Measurements from ENCODE around the gene CCDC85C. TPM values are rescaled to one million over a fixed set of nuclear protein-coding genes. Genes with fewer than 3 reads are reported as not detected.

The CCDC85C gene
- polyA plus RNA-seq, 3 donors, result 23.7 to 27.9 (median 25.4) TPM

DNA sequence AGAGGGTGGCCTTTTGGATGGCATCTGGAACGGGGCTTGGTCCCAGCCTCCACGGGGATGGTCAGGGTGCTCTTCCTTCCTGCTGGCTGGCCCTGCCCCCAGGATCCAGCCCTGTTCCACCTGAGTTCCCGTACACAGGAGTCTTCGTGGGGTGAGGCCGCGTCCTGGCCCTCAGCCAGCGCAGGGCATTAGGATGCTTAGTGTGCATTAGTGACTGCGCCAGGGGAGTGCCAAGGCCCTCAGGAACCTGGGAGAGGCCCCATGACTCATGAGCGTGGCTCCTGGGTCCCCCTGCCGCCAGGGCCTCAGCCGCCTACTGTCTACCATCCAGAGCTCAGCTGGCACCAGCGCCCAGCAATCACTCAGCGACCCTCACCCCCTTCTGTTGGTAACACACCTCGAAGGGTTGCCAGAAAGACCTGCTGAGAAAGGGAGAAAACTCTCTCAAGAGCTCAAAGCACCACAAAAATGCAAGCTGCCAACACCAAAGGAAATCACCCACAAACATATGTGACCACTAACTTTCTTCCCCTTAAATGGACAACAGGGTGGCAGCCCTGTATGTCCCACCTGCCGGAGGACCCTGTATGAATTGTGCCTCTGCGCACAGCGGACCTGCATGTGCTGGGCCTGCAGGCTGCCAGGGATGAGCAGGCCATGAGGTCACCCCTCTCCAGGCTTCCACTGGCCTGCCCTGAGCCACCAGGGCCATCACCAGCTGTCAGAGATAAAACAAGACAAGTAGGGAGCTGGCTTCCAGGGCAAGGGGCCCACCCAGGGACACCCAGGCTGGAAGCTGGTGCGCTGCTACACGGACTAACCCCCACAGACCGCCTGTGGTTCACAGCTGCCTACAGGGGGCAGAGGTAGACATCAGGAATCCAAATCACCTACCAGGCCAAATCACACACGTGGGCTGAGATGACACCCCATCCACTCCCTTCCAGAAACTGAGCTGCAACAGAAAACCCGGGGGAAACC is 28.7 kb downstream of the CCDC85C start:
- no peak for DNase-seq (ENCODE audit: low read depth in 3 of 3, low spot score in 2 of 3)

DNA sequence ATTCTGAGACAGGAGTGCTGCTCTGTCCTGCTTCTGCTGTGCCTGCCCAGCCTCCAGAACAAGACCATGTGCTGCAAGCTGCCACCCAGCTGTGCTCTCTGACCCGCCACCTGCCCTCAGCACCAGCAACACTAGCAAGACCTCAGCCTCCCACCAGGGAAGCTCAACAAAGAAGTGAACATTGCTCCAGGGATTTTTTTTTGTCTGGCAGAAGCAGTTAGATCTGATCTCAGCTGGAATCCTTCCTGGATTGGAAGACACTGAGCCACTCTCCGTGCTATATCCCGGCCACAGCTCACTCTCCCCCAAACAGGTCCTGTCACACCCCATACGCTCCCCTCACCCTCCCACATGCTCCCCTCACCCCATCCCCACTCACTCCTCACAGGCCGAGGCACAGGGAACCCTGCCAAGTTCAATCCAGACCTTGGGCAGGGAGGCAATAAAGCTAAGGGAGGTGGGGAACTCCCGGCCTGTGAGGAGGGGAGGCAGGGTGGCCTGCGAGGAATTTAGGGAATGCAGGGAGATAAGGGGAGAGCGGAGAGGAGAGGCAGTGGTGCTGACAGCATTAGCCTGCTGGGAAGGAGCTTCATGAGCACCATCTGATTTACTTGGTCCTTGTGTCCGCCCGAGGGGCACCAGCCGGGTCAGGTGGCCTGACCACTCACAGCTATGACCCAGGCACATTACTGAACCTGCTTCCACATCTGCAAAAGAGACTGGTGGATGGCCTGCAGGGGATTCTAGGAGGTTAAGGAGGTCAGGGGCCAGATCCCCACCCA is 29.7 kb downstream of the CCDC85C start:
- DNase-seq (ENCODE audit: low read depth in 3 of 3, low spot score in 2 of 3), result no peak

DNA sequence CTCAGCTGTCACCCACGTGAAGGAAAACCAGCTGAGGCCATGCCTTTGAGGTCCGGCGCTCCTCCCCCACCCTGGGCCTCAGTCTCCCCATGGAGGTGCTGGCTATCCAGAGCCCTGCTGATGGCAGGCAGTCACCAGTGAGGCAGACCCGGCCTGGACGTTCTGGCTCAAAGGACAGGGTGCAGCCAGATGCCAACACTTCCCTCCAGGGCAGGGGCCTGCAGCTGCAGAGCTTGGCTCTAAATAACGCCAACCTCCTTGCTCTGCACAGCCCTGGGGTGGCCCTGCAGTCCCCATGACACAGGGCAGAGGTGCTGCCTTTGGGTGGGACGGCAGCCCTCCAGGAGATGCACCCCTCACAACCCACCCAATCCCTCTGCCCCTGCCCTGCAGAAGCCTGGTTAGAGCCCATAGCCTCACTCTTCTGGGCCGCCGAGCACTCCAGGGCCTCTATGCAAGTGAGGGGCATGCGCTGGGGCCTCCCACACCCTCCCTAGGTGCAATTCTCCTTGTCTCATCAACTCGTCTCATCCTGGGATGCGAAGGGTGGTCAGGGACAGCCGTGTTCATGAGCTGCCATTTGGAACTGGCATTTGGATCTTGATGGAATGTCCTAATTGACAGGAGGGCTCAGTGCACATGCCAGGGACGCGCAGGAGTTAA is 30.4 kb downstream of the CCDC85C start:
- no peak for DNase-seq (ENCODE audit: low read depth in 3 of 3, low spot score in 2 of 3)

DNA sequence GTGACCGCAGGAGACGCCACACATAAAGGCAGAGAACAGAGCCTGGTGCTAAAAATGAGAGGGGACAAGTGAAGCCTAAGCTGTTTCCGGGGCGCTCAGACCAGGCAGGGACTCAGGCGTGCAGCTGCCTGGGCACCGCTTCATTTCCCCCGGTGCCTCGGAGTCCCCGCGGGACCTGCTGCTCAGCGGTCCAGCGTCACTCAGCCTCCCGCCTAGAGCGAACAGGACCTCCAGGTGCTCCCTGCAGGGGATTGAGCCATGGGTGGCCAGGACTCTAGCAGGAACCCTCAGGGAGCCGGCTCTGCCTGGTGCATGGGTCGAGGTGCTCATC is 31.0 kb downstream of the CCDC85C start:
- no peak for DNase-seq (ENCODE audit: low read depth in 3 of 3, low spot score in 2 of 3)

DNA sequence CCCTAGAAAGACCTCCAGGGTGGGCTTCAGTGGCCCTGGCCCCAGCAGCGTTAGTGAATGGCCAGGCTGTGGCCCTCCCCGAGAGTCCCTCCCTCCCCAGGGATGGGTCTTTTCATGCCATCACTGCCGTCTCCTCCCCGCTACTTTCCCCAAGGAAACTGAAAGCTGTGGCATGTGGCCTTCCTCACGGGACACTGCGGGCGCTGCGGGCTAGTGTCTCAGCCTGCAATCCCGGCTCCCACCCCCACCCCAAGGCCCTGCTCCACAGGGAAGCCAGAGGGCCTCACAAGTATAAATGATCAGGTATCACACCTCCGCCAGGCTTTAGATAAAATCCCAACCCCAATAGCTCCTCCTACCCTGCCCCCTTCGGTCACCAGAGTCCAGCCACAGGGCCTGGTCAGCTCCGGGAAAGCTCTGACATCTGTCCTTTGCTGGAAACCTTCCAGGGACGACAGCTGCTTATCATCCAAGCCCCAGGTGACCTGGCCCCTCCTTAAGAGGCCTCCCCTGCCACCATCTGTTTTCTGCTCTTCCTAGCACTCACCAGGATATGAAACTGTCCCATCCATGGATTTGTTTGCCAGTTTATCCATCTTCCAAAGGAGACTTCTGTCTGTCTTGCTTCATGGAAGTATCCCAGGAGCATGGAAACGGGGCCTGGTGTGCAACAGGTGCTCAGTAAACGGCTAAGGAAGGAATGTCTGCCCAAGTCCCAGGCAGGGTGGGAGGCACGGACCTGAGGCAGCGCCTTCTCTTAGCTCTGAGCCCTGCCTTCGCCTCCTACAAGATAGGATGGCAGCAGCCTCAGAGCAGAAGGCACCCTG is 31.6 kb downstream of the CCDC85C start:
- no peak for DNase-seq (ENCODE audit: low read depth in 3 of 3, low spot score in 2 of 3)

DNA sequence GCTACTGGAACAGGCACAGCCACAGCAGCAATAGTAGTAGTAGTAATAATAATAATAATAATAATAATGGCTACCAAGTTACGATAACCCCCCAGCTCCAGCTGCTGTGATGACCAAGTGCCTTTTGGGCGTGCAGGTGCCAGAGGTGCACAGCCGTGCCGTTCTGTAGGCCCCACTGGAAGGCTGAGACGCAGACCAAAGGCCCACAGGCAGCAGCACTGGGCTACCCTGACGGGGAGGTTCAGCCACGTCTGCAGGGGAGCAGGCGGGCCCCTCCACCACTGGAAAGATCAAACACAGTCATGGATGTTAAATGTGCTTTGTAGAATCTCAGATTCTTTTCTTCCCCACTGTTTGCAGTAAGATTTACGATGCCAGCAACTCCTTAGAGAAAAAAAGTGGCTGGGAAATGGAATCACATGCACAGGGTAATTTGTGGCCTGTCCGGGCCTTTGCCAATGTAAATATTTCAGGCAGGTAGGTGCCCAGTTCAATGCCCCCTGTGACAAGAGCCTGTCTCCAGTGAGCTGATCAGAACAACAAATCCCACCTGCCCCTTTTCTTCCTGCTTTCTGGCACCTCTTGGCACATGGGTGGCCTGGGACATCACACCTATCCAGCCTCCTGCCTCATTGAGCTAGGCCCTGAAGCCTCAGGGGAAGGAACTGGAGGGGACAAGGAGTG is 32.6 kb downstream of the CCDC85C start:
- peak in 1 of 3 donors; percentile 76 for DNase-seq (ENCODE audit: low read depth in 3 of 3, low spot score in 2 of 3)

DNA sequence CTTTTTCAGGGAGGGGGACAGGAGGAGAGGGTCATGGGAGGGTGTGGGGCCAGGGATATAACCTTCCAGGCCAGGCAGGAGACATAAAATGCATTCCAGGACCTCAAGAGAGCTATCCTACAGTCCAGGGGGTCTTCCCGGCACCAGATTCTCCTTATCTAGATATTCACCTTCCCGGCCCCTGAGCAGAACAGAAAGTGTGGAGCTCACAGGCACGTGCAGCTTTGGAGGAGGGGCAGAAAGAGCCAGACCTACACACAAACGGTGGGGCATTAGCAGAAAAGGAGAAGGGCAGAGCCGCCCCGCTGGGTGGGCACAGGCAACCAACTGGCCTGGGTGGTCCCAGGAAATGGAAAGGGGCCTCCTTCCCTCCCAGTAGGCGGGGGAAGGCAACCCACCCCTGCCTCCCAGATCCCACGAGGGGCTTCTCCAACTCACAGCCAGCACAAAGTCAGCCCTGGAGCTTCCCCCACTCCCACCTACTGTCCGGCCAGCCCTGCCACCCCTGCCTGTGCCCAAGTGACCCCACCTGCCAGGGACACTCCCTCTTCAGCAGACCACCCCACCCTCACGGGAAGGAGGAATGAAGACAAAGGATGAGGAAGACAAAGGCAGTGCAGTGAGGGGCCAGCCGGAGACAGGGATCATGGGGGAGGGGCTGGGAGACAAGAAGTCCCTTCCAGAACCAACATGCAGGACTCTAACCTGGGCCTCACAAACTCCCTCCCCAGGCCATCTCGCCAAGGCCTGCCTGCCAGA is 33.3 kb downstream of the CCDC85C start:
- DNase-seq (ENCODE audit: low read depth in 3 of 3, low spot score in 2 of 3), result no peak

DNA sequence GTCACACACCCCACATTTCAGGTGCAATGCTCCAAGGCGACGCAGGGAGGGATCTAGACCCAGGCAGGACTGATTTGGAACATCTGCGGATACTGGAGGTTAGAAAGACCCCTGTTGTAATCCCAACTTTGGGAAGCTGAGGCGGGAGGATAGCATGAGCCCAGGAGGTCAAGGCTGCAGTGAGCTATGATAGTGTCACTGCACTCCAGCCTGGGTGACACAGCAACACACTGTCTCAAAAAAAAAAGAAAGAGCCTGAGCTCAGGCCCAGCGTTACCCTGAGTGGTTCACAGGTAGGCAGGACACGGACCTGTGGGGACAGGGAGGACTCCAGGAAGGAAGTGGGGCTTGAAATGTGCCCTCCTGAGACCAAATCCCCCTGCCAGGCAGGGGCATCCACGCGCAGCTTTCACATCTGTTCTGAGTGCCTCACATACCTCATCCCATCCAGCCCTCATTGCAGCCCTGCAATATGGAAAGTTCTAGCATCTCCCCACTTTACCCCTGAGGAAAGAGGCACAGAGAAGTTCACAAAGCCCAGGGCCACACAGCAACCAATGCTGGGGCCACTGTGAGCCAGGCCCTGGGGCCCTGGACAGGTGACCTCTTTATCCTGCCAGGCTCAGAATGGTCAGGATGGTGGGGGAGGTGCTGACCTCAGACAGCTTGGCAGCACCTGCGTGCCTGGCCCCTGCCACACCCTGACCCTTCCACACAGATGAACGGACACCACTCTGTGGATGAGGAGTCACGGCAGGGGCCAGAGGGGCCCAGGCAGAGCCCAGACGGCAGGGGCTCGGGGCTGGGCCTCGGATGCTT is 34.1 kb downstream of the CCDC85C start:
- no peak for DNase-seq (ENCODE audit: low read depth in 3 of 3, low spot score in 2 of 3)

DNA sequence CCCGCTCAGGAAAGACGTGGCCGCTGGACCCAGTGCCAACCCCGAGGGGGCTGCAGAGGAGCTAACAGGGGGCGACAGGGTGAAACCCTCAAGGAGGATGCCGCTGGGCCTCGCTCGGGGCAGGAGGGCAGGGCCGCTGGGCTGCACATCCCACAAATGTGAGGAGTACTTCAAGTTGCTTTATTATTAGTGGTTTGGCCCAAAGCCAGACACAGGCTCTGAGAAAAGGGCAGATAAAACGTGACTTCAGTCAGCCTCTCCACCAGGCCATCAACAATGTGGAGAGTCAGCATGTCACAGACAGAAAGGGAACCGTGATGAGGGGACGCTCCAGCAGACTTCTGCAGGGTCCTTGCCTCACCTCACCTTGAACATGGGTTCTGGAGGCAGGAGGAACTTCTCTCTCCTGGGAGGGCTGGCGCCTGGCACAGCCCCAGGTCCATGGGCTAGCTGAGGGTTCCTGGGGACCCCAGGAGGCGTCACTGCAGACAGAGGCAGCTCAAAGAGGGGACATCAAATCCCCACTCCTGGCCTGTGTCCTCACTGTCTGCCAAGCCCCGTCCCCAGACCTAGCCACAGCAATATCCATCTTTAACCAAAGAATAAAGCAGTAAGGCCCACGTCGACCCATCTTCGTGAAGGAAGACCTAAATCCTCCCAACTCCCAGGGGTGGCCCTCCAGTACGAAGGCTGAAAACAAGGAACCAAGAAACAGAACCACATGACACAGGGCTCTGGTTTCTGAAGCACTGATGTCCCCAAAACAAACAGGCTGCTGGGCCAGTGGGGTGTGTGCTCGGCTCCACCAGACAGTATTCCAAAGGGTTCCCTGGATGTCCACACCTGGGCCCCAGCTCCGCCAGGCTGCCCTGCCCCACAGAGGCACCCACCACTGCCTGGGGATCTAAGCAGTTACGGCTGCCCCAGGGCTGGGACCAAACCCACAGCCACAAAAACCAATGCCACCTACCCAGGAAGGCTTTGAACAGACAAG is 35.1 kb downstream of the CCDC85C start:
- DNase-seq (ENCODE audit: low read depth in 3 of 3, low spot score in 2 of 3), result no peak

DNA sequence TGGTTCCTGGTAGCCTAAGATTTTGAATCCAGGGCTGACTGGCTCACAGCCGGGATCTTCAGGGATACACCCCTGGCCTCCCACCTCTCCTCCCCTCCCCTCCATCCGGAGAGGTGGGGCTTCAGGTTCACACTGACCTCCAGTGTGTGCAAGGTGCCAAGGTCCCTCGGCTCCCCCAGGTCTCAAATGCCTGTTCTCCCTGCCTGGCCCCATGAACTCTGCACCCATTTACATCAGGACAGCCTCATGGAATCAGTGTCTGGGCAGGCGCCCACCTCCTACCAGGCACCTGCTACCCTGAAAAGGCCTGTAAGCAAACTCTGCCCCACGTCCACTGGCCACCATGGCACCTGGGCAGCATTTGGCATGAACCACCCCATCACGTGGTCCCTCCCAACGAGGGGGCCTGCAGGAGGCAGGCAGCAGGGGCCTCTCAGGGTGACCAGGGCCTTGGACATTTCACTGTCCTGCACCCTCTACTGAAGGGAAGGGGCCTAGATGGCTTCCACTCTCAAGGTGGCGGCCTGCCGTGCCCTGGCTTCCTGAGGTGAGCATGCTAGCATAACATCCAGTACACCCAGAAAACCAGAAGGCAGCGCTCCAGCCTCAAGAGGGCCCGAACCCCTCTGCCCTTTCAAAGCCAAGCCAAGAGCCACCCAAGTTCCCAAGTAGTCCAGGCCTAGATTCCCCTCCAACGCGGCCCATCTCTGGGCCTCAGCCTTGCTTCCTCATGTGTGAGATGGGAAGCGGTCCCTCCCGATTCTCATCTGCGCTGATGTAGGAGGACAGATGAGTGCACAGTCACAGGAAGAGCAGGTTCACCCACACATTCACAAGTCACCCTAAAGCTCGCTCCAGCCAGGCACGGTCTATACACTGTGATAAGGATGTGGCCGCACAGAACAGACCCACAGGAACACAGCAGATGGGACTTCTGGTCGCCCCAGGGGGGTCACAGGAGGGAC is 37.3 kb downstream of the CCDC85C start:
- no peak for DNase-seq (ENCODE audit: low read depth in 3 of 3, low spot score in 2 of 3)

DNA sequence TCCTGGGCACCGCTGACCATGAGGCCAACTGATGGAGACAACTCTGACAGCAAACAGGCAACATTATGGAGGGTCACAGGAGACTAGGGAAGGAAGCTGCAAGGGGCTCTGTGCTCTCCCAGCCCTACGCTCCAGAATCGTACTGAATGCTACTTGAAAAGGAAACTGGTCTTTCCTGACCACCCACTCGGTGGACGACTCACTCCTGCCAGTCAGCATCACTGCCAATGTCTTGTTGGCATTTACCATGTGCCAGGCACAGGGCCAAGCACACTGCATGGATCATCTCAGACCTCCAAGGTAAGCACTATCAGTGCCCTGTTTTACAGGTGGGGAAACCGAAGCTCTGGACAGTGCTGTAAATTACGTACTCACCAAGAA is 38.0 kb downstream of the CCDC85C start:
- DNase-seq (ENCODE audit: low read depth in 3 of 3, low spot score in 2 of 3), result no peak

DNA sequence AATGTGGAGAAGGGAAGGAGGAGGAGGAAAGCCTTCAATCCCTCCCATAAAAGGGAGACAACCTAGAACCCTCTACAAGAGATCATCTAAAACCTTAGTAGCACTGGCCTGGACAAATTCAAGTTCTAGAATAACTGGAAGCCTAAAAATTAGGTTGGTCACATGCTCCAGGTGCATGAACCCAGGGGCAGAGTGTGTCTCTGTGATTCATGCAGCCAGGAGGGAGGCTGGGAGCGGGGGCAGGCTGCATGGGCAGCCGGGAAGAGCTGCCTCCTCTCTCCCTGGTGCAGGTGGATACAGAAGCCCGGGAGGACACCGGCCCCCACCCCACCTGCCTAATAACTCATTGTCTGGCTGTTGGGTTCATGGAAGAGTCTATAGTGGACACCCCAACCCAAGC is 38.6 kb downstream of the CCDC85C start:
- no peak for DNase-seq (ENCODE audit: low read depth in 3 of 3, low spot score in 2 of 3)

DNA sequence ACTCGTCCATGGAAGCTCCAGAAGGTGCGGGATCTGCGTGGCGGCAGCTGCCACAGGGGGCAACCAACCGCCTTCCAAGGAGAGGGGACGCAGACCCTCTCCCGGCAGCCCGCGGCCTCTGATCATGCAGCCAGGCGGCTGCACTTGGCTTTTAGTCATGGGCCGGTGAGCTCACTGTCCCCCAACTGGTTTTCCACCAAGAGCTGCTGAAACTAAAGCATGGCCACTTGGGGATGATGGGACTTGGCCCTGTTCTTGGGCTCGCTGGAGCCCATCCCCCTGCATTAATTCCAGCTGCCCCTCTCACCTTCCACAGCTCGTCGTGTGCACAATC is 39.1 kb downstream of the CCDC85C start:
- no peak for DNase-seq (ENCODE audit: low read depth in 3 of 3, low spot score in 2 of 3)

DNA sequence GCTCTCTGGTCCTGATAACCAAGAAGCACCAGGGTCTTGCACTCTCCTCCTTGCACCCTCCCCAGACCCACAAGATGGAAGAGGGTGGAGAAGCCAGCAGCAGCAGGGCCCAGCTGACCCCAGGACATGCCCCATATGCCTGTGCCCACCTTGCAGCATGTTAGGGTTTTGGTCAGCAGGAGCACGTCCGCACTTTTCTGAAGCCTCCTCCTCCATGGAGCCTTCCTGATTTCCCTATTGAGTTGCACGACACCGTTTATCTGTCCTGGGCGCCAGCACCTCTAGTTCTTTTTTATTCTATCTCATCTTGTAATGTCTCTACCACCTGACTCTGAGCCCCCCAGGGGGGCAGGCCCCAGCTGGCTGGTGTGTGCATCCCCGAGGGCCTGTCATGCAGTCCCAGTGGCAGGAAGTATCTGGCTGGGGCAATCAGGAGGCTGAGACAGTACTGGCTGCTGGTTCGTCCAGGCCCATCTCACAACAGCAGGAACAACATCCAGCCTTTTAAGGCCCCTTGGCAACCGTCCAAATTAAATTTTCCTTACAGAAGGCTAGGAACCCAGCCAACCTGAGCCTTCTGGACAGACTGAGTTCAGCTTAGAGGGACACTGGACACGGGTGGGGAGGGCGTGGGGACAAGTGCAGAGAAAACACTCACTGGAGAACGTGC is 39.6 kb downstream of the CCDC85C start:
- DNase-seq (ENCODE audit: low read depth in 3 of 3, low spot score in 2 of 3), result no peak

DNA sequence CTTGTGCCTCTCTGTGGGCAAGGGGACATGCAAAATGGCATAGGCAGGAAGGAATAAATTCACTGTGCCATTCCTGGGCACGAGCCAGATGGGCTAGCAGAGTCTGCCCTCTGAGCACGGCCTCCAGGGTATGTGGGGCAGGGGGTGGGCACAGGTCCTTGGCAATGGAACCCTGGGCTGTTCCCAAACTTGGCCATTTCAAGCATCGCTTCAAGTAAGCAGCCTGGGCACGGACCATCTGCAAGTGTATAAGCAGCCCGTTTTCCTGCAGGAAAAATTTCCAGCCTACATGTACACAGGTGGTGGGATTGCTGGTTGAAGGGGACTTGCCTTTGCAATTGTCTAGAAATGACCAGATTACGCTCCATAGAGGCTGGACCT is 40.3 kb downstream of the CCDC85C start:
- DNase-seq (ENCODE audit: low read depth in 3 of 3, low spot score in 2 of 3), result no peak

Data from right renal cortex interstitium (tissue), 3 donors.